PC-3 (cell line): Measurements from ENCODE around the gene FPR2. TPM values are rescaled to one million over a fixed set of nuclear protein-coding genes. Genes with fewer than 3 reads are reported as not detected.
A peak's percentile ranks its signal among the peaks of the same experiment; 100 is the strongest.

Experiments
- ATAC-seq: fragments of 200-7000 bp; cut with Tn5 transposase; 2 replicates; pipeline ENCODE4 v1.9.1; 2020; ENCODE audit warnings: mild to moderate bottlenecking, moderate library complexity
- BruUV-seq: library from RNA; stranded (reverse); fragments of 400-500 nt; replicated peaks from 2 replicates; lab custom pipeline; 2021; lab: Mats Ljungman, UMichigan
- CTCF ChIA-PET: fragments of 300-600 bp; sonication (Branson Sonifier 250); formaldehyde crosslinking; loops from one replicate; lab custom pipeline; 2022; ENCODE audit warnings: antibody characterized with exemption; lab: Charles Lee
- POLR2A ChIA-PET: fragments of 300-600 bp; sonication (Branson Sonifier 250); formaldehyde crosslinking; loops from one replicate; lab custom pipeline; 2022; ENCODE audit warnings: antibody characterized with exemption; ENCODE audit not compliant: unreplicated experiment; lab: Charles Lee
- DNase-seq: peaks from one replicate; pipeline ENCODE4 v3.0.0-alpha.2; 2015
- H2AFZ ChIP-seq: fragments of 300-600 bp; sonication (generic); 2 replicates; pipeline ENCODE4 v1.6.0; 2016; ENCODE audit warnings: antibody characterized with exemption, low read length
- H3F3A ChIP-seq: fragments of 300-600 bp; sonication (generic); one replicate; pipeline ENCODE4 v1.6.0; 2017; ENCODE audit warnings: antibody characterized with exemption, low read length, control low read depth, mild to moderate bottlenecking; ENCODE audit not compliant: unreplicated experiment
- H3K27ac ChIP-seq: fragments of 300-600 bp; sonication (generic); 2 replicates; pipeline ENCODE4 v1.5.1; 2016; ENCODE audit warnings: mild to moderate bottlenecking, low read length
- H3K27me3 ChIP-seq: fragments of 300-600 bp; sonication (generic); 2 replicates; pipeline ENCODE4 v1.6.1; 2016; ENCODE audit warnings: low read length, mixed read lengths
- H3K36me3 ChIP-seq: fragments of 300-600 bp; sonication (generic); 2 replicates; pipeline ENCODE4 v1.6.1; 2016; ENCODE audit warnings: low read depth, mixed run types, low read length, mixed read lengths
- H3K4me1 ChIP-seq: fragments of 300-600 bp; sonication (generic); 2 replicates; pipeline ENCODE4 v1.5.1; 2016; ENCODE audit warnings: low read length; ENCODE audit not compliant: insufficient read depth
- H3K4me2 ChIP-seq: fragments of 300-600 bp; sonication (generic); 2 replicates; pipeline ENCODE4 v1.6.0; 2016; ENCODE audit warnings: low read length
- H3K4me3 ChIP-seq: fragments of 300-600 bp; sonication (generic); 2 replicates; pipeline ENCODE4 v1.5.1; 2016; ENCODE audit warnings: mild to moderate bottlenecking, low read length, mixed read lengths
- H3K79me2 ChIP-seq: fragments of 300-600 bp; sonication (generic); 2 replicates; pipeline ENCODE4 v1.6.1; 2017; ENCODE audit warnings: low read length, mixed read lengths
- H3K9ac ChIP-seq: fragments of 300-600 bp; sonication (generic); 2 replicates; pipeline ENCODE4 v1.6.0; 2016; ENCODE audit warnings: mild to moderate bottlenecking, low read length
- H3K9me2 ChIP-seq: fragments of 300-600 bp; sonication (generic); replicated peaks from 2 replicates; pipeline ENCODE4 v1.6.1; 2016; ENCODE audit warnings: mixed run types, low read length, mixed read lengths
- H3K9me3 ChIP-seq: fragments of 300-600 bp; sonication (generic); 2 replicates; pipeline ENCODE4 v1.6.1; 2016; ENCODE audit warnings: low read length, mixed read lengths
- H4K20me1 ChIP-seq: fragments of 300-600 bp; sonication (generic); 2 replicates; pipeline ENCODE4 v1.6.1; 2016; ENCODE audit warnings: low read length, mixed read lengths
- EZH2 ChIP-seq: fragments of 300-600 bp; sonication (generic); IDR thresholded peaks from one replicate; pipeline ENCODE4 v1.6.1; 2017; ENCODE audit warnings: antibody characterized with exemption, mild to moderate bottlenecking, low read length; ENCODE audit not compliant: unreplicated experiment
- EZH2phosphoT487 ChIP-seq: fragments of 300-600 bp; sonication (generic); IDR thresholded peaks from 2 replicates; pipeline ENCODE4 v1.6.1; 2018; ENCODE audit warnings: mild to moderate bottlenecking, antibody characterized with exemption, low read length, borderline replicate concordance
- intact Hi-C: fragments of 100-400 bp; cut with micrococcal nuclease; formaldehyde crosslinking; loops from 2 replicates; pipeline ENCODE4 v1.9.0; 2023
- total RNA-seq: library from RNA; depleted of rRNA; stranded (reverse); fragments of >200 nt; gene quantifications from 2 replicates; pipeline ENCODE4 v1.2.3, GENCODE V29; 2014
- TF ChIP-seq, protein P1 (sequence below): fragments of 300-600 bp; sonication (generic); conservative IDR thresholded peaks from 2 replicates; pipeline ENCODE4 v1.5.1; 2017; ENCODE audit warnings: antibody characterized with exemption, low read depth, mild to moderate bottlenecking, low read length

The FPR2 gene
- total RNA-seq, 1 experiment from 2014 or later, result not detected

DNA sequence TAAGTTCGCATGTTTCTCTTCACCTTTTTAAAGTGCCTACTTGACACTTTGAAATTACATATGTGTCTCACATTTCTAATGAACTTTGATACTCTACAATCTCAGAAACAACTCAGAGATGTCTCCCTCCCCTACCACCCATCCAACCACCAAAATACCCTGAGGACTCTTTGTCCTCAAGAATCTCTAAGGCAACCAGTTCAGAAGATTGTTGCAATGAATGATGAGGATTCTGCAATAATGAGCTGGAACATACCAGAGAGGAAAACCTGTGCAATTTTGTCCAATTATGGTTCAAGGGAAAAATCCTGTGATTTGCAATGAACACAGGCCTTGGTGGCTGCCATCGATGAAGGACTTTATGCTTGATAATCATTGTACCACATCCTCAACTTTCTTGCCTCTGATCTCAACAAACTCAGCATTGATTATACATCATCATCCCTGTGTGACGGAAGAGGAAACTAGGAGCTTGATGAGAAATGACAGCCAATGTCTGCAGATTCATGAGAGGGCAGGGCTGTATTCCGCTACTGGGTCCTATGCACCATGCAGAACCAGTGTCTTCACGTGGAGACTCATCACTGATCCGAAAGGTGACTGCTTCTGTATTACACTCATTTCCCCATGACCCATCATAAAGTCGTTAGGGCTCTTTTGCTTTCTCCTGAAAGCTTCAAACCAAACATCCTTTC is 10.4 kb upstream of the FPR2 start:
- H3K9me2 ChIP-seq, result no peaks in the 10 kb centered on the region
- H3K4me1 ChIP-seq, result no peaks in the 10 kb centered on the region
- no TSS peak for BruUV-seq
- no peaks in the 10 kb centered on the region for H3K79me2 ChIP-seq
- no peaks in the 10 kb centered on the region for H3K36me3 ChIP-seq
- TF ChIP-seq EZH2 (no peak), EZH2phosphoT487 (no peak)
- TF ChIP-seq, protein P1, sequence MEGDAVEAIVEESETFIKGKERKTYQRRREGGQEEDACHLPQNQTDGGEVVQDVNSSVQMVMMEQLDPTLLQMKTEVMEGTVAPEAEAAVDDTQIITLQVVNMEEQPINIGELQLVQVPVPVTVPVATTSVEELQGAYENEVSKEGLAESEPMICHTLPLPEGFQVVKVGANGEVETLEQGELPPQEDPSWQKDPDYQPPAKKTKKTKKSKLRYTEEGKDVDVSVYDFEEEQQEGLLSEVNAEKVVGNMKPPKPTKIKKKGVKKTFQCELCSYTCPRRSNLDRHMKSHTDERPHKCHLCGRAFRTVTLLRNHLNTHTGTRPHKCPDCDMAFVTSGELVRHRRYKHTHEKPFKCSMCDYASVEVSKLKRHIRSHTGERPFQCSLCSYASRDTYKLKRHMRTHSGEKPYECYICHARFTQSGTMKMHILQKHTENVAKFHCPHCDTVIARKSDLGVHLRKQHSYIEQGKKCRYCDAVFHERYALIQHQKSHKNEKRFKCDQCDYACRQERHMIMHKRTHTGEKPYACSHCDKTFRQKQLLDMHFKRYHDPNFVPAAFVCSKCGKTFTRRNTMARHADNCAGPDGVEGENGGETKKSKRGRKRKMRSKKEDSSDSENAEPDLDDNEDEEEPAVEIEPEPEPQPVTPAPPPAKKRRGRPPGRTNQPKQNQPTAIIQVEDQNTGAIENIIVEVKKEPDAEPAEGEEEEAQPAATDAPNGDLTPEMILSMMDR, result no peak
- H3F3A ChIP-seq, result no peaks in the 10 kb centered on the region
- intact Hi-C loops, result no loop called here
- no peak overlapping the region for H3K27ac ChIP-seq
- H4K20me1 ChIP-seq, result no peaks in the 10 kb centered on the region
- no peak overlapping the region for H3K9ac ChIP-seq
- DNase-seq (no peak), ATAC-seq (no peak)
- POLR2A ChIA-PET, result no interaction called here
- peaks cover 5% of the 10 kb centered on the region; the same call in 1 of the 2 replicates for H3K27me3 ChIP-seq
- no peak overlapping the region for H3K4me3 ChIP-seq
- H3K9me3 ChIP-seq, result no peaks in the 10 kb centered on the region
- CTCF ChIA-PET, result no interaction called here
- H3K4me2 ChIP-seq, result no peak overlapping the region
- no peak overlapping the region for H2AFZ ChIP-seq

DNA sequence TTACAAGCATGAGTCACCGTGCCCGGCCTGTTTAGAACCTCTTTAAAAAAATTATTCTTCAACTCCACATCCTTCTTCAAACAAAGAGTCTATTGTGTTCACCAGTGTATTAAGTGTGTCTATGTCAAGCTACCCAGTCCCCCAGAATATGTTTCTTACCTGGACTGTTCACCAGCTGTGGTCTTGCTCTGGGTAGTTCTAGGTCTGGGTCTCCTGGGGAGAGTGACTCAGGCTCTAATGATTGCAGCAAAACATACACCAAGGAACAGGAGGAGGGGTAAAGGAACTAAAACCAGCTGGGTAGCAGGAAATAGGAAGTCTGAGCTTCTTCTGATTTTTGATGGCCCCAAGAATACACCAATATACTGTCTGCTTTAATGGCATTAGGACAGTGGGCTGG is 9.3 kb upstream of the FPR2 start, which contains the start of gene FPR1:
FPR1 (minus strand) TSS at position 224 of the 400 bp plus-strand sequence. CDS start 4,884 bp downstream, outside the sequence.
- POLR2A ChIA-PET, result no interaction called here
- no TSS peak for BruUV-seq
- peak within 1 kb of the TSS; percentile 24 for H3K27ac ChIP-seq

More for the DNA sequence above, 9.3 kb upstream of the FPR2 start, which contains the start of gene FPR1:
- Histone ChIP-seq H3K36me3 (no peaks in the 10 kb centered on the region), H3K27me3 (0 out of 2 replicates have a peak, but pooled peaks cover 4% of the 10 kb centered on the region), H3K4me1 (no peaks in the 10 kb centered on the region), H3K9me2 (no peaks in the 10 kb centered on the region), H3K9ac (no peak within 1 kb of the TSS), H3K79me2 (no peaks in the 10 kb centered on the region), H2AFZ (no peak within 1 kb of the TSS), H3F3A (no peaks in the 10 kb centered on the region), H3K4me2 (no peak within 1 kb of the TSS), H3K9me3 (no peaks in the 10 kb centered on the region), H4K20me1 (no peaks in the 10 kb centered on the region), H3K4me3 (no peak within 1 kb of the TSS)
- DNase-seq, result peak; percentile 60
- peak; percentile 57; the same call in 1 of the 2 replicates for ATAC-seq
- TF ChIP-seq EZH2 (no peak), EZH2phosphoT487 (no peak)
- TF ChIP-seq, protein P1, result no peak
- CTCF ChIA-PET, result interaction anchor here (0.7 kb wide), 1 partner anchor 47 kb away, joined by 3 read pairs; no protein-coding TSS in a partner anchor
- intact Hi-C loops, result no loop called here
